Cardiac muscle cell (in vitro differentiated cells and primary cell): ENCODE results near the gene KCNN2. TPM values are rescaled to one million over a fixed set of nuclear protein-coding genes. Genes with fewer than 3 reads are reported as not detected.
A peak's percentile ranks its signal among the peaks of the same experiment; 100 is the strongest.

Source experiments
- DNase-seq, 2 donors: peaks; one replicate each; pipeline versions ENCODE4 v3.0.0 to v3.0.0-alpha.2; 2010 to 2017; ENCODE audit warnings: low read depth in 1 of 2, low spot score in 1 of 2
- H3K27ac ChIP-seq: fragments of 200-600 bp; sonication (generic); 2 replicates; pipeline ENCODE4 v1.5.1; 2016
- H3K27me3 ChIP-seq: fragments of 200-600 bp; sonication (generic); 2 replicates; pipeline ENCODE4 v1.6.0; 2016; ENCODE audit warnings: control low read depth
- H3K36me3 ChIP-seq: fragments of 200-600 bp; sonication (generic); 2 replicates; pipeline ENCODE4 v1.5.1; 2016; ENCODE audit warnings: control low read depth
- H3K4me1 ChIP-seq: fragments of 200-600 bp; sonication (generic); 2 replicates; pipeline ENCODE4 v1.8.1; 2017; ENCODE audit warnings: low read depth, mild to moderate bottlenecking, mixed run types
- H3K4me3 ChIP-seq: fragments of 200-600 bp; sonication (generic); 2 replicates; pipeline ENCODE4 v1.5.1; 2016; ENCODE audit warnings: mild to moderate bottlenecking
- H3K9me3 ChIP-seq: fragments of 200-600 bp; sonication (generic); 2 replicates; pipeline ENCODE4 v1.5.1; 2017; ENCODE audit warnings: low read depth, mild to moderate bottlenecking, control low read depth
- CTCF ChIP-seq: IDR thresholded peaks from 2 replicates; pipeline ENCODE4 v1.5.1; 2012; ENCODE audit warnings: low read depth, mild to moderate bottlenecking, low read length
- polyA plus RNA-seq: library from polyadenylated mRNA; unstranded; fragments of >200 nt; fragmentation: Nextera tagmentation; extraction: Ambion mirVana; gene quantifications from 2 replicates; pipeline ENCODE4 v1.2.1, GENCODE V29; 2016
- total RNA-seq: library from RNA; depleted of rRNA; stranded (reverse); fragments of >200 nt; gene quantifications from 2 replicates; pipeline ENCODE4 v1.2.3, GENCODE V29; 2016

Gene KCNN2
- total and polyA plus RNA-seq, 2 experiments from 2014 or later = 13.5 to 44.9 TPM

- H3K4me3 ChIP-seq = no peak overlapping the region
- no peak for TF ChIP-seq CTCF
- H3K27me3 ChIP-seq = no peaks in the 10 kb centered on the region
- no peaks in the 10 kb centered on the region for H3K4me1 ChIP-seq
- H3K27ac ChIP-seq = no peak overlapping the region
- no peaks in the 10 kb centered on the region for H3K36me3 ChIP-seq
- peak in 1 of 2 donors; percentile 13 for DNase-seq
- H3K9me3 ChIP-seq = no peaks in the 10 kb centered on the region
Observed at GRCh38 chr5:114415760-114416159, 53.9 kb downstream of the KCNN2 start.

- Histone ChIP-seq H3K9me3 (no peaks in the 10 kb centered on the region), H3K4me1 (no peaks in the 10 kb centered on the region), H3K27me3 (no peaks in the 10 kb centered on the region), H3K4me3 (no peak overlapping the region), H3K27ac (no peak overlapping the region), H3K36me3 (no peaks in the 10 kb centered on the region)
- DNase-seq = no peak
- no peak for TF ChIP-seq CTCF
Observed at GRCh38 chr5:114416254-114416653, 54.4 kb downstream of the KCNN2 start.

GRCh38 chr5:114417519-114417918 is 55.6 kb downstream of the KCNN2 start:
- Histone ChIP-seq H3K27me3 (no peaks in the 10 kb centered on the region), H3K9me3 (no peaks in the 10 kb centered on the region), H3K4me3 (no peak overlapping the region)

GRCh38 chr5:114418176-114419066 is 56.6 kb downstream of the KCNN2 start:
- Histone ChIP-seq H3K9me3 (no peaks in the 10 kb centered on the region), H3K4me1 (no peaks in the 10 kb centered on the region), H3K36me3 (no peaks in the 10 kb centered on the region), H3K27ac (no peak overlapping the region), H3K27me3 (no peaks in the 10 kb centered on the region), H3K4me3 (no peak overlapping the region)
- peak in 1 of 2 donors; percentile 43 for DNase-seq
- no peak for TF ChIP-seq CTCF

More at GRCh38 chr5:114417519-114417918, 55.6 kb downstream of the KCNN2 start:
- TF ChIP-seq CTCF = no peak
- Histone ChIP-seq H3K27ac (no peak overlapping the region), H3K36me3 (no peaks in the 10 kb centered on the region), H3K4me1 (no peaks in the 10 kb centered on the region)
- DNase-seq = no peak

- no peak overlapping the region for H3K4me3 ChIP-seq
Observed at GRCh38 chr5:114419067-114419388, 57.2 kb downstream of the KCNN2 start.

More at GRCh38 chr5:114419067-114419388, 57.2 kb downstream of the KCNN2 start:
- DNase-seq = no peak
- Histone ChIP-seq H3K36me3 (no peaks in the 10 kb centered on the region), H3K9me3 (no peaks in the 10 kb centered on the region), H3K4me1 (no peaks in the 10 kb centered on the region), H3K27ac (no peak overlapping the region), H3K27me3 (no peaks in the 10 kb centered on the region)
- TF ChIP-seq CTCF = no peak
